Heart right ventricle (tissue), 16 donors: ENCODE measurements around the gene TIMP4. TPM values are rescaled to one million over a fixed set of nuclear protein-coding genes. Genes with fewer than 3 reads are reported as not detected.

Experiments
- ATAC-seq, 8 donors: fragments of 200-7000 bp; cut with Tn5 transposase; one replicate each; pipeline ENCODE4 v1.9.1; 2020; ENCODE audit warnings: mild to moderate bottlenecking in 8 of 8, moderate library complexity in 8 of 8, moderate number of reproducible peaks in 1 of 8
- DNase-seq, 2 donors: peaks; one replicate each; pipeline ENCODE4 v3.0.0-alpha.2; 2020
- H3K27ac ChIP-seq, 10 donors: fragments of 200-600 bp; sonication (generic) in 2 of 10; one replicate each; pipeline versions ENCODE4 v1.5.0 to v1.8.0; 2020 to 2022; ENCODE audit warnings: mild to moderate bottlenecking in 3 of 10
- H3K27me3 ChIP-seq, 7 donors: fragments of 200-600 bp; one replicate each; pipeline ENCODE4 v1.8.0; 2021 to 2022; ENCODE audit warnings: mild to moderate bottlenecking in 2 of 7
- H3K36me3 ChIP-seq, 9 donors: fragments of 200-600 bp; sonication (generic) in 1 of 9; one replicate each; pipeline versions ENCODE4 v1.5.0 to v1.8.0; 2020 to 2022; ENCODE audit warnings: mild to moderate bottlenecking in 2 of 9
- H3K4me1 ChIP-seq, 9 donors: fragments of 200-600 bp; sonication (generic) in 1 of 9; one replicate each; pipeline versions ENCODE4 v1.5.0 to v1.8.0; 2020 to 2022; ENCODE audit warnings: mild to moderate bottlenecking in 4 of 9
- H3K4me3 ChIP-seq, 10 donors: fragments of 200-600 bp; sonication (generic) in 2 of 10; one replicate each; pipeline versions ENCODE4 v1.5.0 to v1.8.0; 2020 to 2022; ENCODE audit warnings: mild to moderate bottlenecking in 7 of 10, moderate library complexity in 2 of 10
- H3K9me3 ChIP-seq, 11 donors: fragments of 200-600 bp in 10 of 11; sonication (generic) in 2 of 11; one replicate each; pipeline versions ENCODE4 v1.5.0 to v1.8.0; 2013 to 2022; ENCODE audit warnings: mild to moderate bottlenecking in 2 of 11, control low read depth in 1 of 11, moderate library complexity in 1 of 11
- WGBS, 2 donors: extraction: QIAGEN DNeasy Blood & Tissue Kit; methylation state at CpG; one replicate each; pipeline ENCODE4 v1.1.7; 2013; ENCODE audit warnings: inconsistent platforms in 1 of 2; 5-methylcytosine and 5-hydroxymethylcytosine counted together
- intact Hi-C, 10 donors: fragments of 100-400 bp; cut with DNase I; formaldehyde crosslinking; loops; one replicate each; pipeline versions ENCODE4 v1.11.1 to v1.14.2; 2022
- polyA plus RNA-seq, 2 donors: library from polyadenylated mRNA; stranded (reverse); fragments of 200-250 nt; gene quantifications; one replicate each; pipeline ENCODE4 v1.2.3, GENCODE V29; 2013
- total RNA-seq, 10 donors: library from RNA; stranded (reverse); fragmentation: NEBNext Ultra II Directional in 3 of 10; extraction: Animal tissue kit (Norgen Biotek cat#: 25700) in 3 of 10; gene quantifications; one replicate each; pipeline versions ENCODE4 v1.2.1 to v1.2.4, GENCODE V29; 2021 to 2023
- TF ChIP-seq, protein P1 (sequence below), 9 donors: fragments of 200-600 bp; sonication (generic) in 2 of 9; IDR thresholded peaks; one replicate each; pipeline versions ENCODE4 v1.5.0 to v1.8.0; 2021 to 2022; ENCODE audit warnings: antibody characterized with exemption in 9 of 9, mild to moderate bottlenecking in 5 of 9, moderate library complexity in 1 of 9
- donor health status: Arrhythmogenic right ventricular cardiomyopathy.
- donor health status: ischemic (EF 13 %, LVEDD 7.1; RV severe dilation, severe dysfunction).
- donor health status: healthy with polysubstance abuse.
- donor health status: DM: no; HTN: yes; CAD: no.
- donor health status: DM: no; HTN: no; CAD: no.
- donor health status: ischemic (EF 25% LVEDD 6.9; RV normal size, moderate dysfunction).
- donor health status: ischemic (EF 25% LVEDD 5.7; RV mildly dilated, moderate dysfunction).
- donor health status: healthy.
- donor health status: DM: yes; HTN: yes; CAD: no.
- donor health status: Ischemic cardiomyopathy.
- donor health status: ischemic (EF 35%, LVEDD 5.7; RV mildly dilated, moderate dysfunction).
- donor health status: nonischemic (EF 11% LVEDD 7.7; RV severe dilation, severe dysfunction).
- donor health status: DM: yes; HTN: yes; CAD: no.
- donor health status: PGD.
- donor health status: ischemic (EF 29% LVEDD 5.4; RV normal size, mild dysfunction).
- donor health status: nonischemic (EF 23%, LVEDD 6.1; RV moderate dilation, normal function).

Gene TIMP4
- total and polyA plus RNA-seq, 12 donors, result 2.7 to 41.4 (median 8.0) TPM

DNA sequence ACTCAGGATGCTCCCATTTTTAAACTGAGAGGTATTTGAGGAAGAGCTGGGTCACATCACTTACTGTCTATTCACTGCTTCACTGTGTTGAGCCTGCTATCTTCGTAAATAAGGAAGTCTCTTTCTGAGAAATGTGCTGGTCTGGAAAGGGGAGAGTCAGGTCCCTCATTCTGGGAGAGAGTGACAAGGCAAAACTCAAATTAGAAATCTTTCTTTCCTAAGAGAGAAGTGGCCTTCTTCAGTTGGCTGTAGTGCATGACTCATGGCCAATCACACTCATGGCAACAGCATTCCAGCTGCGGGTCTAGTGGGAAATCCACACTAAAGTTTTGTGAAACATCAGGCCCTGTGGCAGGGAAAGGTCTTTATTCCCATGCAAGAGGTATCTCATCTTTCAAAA lies 11.5 kb upstream of the TIMP4 start:
- peaks cover 0 to 18% (median 9%) of the 10 kb centered on the region in 11 donors for H3K9me3 ChIP-seq
- WGBS, 2 donors, result 73 to 75% methylated on average over 2 of the region's 2 CpGs
- intact Hi-C loops, result loop anchor here in 1 of 10 donors (2.0 kb wide), 1 partner anchor 31 kb away; no protein-coding TSS in a partner anchor
- peaks cover 0 to 16% (median under 1%) of the 10 kb centered on the region in 9 donors for H3K4me1 ChIP-seq
- H3K4me3 ChIP-seq, result no peak overlapping the region
- H3K36me3 ChIP-seq, result no peaks in the 10 kb centered on the region
- ATAC-seq (peak in 4 of 8 donors; percentile 20 to 85 (median 30)), DNase-seq (no peak)
- H3K27me3 ChIP-seq, result no peaks in the 10 kb centered on the region
- TF ChIP-seq, protein P1, sequence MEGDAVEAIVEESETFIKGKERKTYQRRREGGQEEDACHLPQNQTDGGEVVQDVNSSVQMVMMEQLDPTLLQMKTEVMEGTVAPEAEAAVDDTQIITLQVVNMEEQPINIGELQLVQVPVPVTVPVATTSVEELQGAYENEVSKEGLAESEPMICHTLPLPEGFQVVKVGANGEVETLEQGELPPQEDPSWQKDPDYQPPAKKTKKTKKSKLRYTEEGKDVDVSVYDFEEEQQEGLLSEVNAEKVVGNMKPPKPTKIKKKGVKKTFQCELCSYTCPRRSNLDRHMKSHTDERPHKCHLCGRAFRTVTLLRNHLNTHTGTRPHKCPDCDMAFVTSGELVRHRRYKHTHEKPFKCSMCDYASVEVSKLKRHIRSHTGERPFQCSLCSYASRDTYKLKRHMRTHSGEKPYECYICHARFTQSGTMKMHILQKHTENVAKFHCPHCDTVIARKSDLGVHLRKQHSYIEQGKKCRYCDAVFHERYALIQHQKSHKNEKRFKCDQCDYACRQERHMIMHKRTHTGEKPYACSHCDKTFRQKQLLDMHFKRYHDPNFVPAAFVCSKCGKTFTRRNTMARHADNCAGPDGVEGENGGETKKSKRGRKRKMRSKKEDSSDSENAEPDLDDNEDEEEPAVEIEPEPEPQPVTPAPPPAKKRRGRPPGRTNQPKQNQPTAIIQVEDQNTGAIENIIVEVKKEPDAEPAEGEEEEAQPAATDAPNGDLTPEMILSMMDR (IDR thresholded peaks at IDR 0.05), result no peak
- H3K27ac ChIP-seq, result peak overlapping the region in 2 of 10 donors; percentile 28 to 34

GRCh38 chr3:12165909-12166308 lies 7.2 kb upstream of the TIMP4 start:
- H3K4me3 ChIP-seq, result no peak overlapping the region
- H3K27me3 ChIP-seq, result no peaks in the 10 kb centered on the region
- intact Hi-C loops, result no loop called here
- DNase-seq (no peak), ATAC-seq (peak in 1 of 8 donors; percentile 48)
- TF ChIP-seq, protein P1 (IDR thresholded peaks at IDR 0.05), result peak in 1 of 9 donors; percentile 12
- H3K4me1 ChIP-seq, result peaks cover 0 to 14% (median 0%) of the 10 kb centered on the region in 9 donors
- no peaks in the 10 kb centered on the region for H3K36me3 ChIP-seq
- WGBS, 2 donors, result 51 to 58% methylated on average over 4 of the region's 4 CpGs
- H3K9me3 ChIP-seq, result no peaks in the 10 kb centered on the region
- H3K27ac ChIP-seq, result no peak overlapping the region

DNA sequence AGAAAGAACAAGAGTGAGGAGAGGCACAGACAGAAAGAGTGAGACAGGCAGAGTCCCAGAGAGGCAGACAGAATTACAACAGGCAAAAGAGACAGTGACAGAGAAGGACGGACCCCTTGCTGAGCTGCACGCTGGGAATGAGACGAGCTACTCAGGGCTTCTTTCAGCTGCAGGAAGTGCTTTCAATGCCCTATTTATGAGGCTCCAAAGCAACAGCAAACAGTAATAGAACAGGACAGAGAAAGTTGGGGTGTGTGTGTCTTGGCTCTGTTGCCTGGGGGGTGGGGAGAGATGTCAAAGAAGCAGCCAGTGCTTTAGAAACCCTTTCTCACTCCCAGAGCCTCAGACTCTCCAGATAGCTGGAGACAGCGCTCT lies 502 bp upstream of the TIMP4 start:
- 34 to 61% methylated on average over 4 of the region's 4 CpGs for WGBS, 2 donors
- peaks cover 7 to 43% (median 33%) of the 10 kb centered on the region in 9 donors for H3K4me1 ChIP-seq
- peak overlapping the region in 9 of 10 donors; percentile 45 to 82 (median 61) for H3K4me3 ChIP-seq
- peaks cover 0 to 7% (median 0%) of the 10 kb centered on the region in 9 donors for H3K36me3 ChIP-seq
- peaks cover 0 to 10% (median 0%) of the 10 kb centered on the region in 7 donors for H3K27me3 ChIP-seq
- peak overlapping the region; percentile 63 to 91 (median 78) for H3K27ac ChIP-seq
- intact Hi-C loops, result loop anchor here in 3 of 10 donors (2.0 kb wide), 2 partner anchors 14 to 20 kb away; no protein-coding TSS in a partner anchor
- no peaks in the 10 kb centered on the region for H3K9me3 ChIP-seq
- TF ChIP-seq, protein P1 (IDR thresholded peaks at IDR 0.05), result no peak
- ATAC-seq (peak in 6 of 8 donors; percentile 12 to 47 (median 19)), DNase-seq (no peak)

- WGBS, 2 donors, result 90 to 98% methylated on average over 1 of the region's 1 CpG
- intact Hi-C loops, result no loop called here
- Histone ChIP-seq H3K4me3 (peak overlapping the region in 2 of 10 donors; percentile 45 to 55), H3K36me3 (peaks cover 0 to 23% (median 0%) of the 10 kb centered on the region in 9 donors), H3K4me1 (peaks cover 7 to 43% (median 33%) of the 10 kb centered on the region in 9 donors), H3K27me3 (peaks cover 0 to 10% (median 0%) of the 10 kb centered on the region in 7 donors), H3K9me3 (no peaks in the 10 kb centered on the region), H3K27ac (peak overlapping the region in 1 of 10 donors; percentile 35)
- no peak for DNase-seq
- ATAC-seq, result no peak
- TF ChIP-seq, protein P1 (IDR thresholded peaks at IDR 0.05), result no peak
Measured at GRCh38 chr3:12157026-12157425, 1.7 kb downstream of the TIMP4 start.
